GM18505 (cell line): ENCODE results near the gene CDK5R2.
A peak's percentile ranks its signal among the peaks of the same experiment; 100 is the strongest.

Experiments
- ATAC-seq: cut with Tn5 transposase; IDR thresholded peaks from one replicate; pipeline ENCODE4 v1.9.1; 2021; ENCODE audit not compliant: unreplicated experiment
- POLR2A ChIP-seq: IDR thresholded peaks from 4 replicates; pipeline ENCODE4 v1.6.1; 2011; ENCODE audit warnings: borderline replicate concordance; ENCODE audit not compliant: insufficient read depth, insufficient read length; ENCODE audit errors: extremely low read depth

The CDK5R2 gene

GRCh38 chr2:218958276-218958675, 1.2 kb upstream of the CDK5R2 start:
- ATAC-seq: no peak
- no peak for TF ChIP-seq POLR2A

- no peak for TF ChIP-seq POLR2A
- ATAC-seq: no peak
Measured at GRCh38 chr2:218959761-218960308, 369 bp downstream of the CDK5R2 start.

DNA sequence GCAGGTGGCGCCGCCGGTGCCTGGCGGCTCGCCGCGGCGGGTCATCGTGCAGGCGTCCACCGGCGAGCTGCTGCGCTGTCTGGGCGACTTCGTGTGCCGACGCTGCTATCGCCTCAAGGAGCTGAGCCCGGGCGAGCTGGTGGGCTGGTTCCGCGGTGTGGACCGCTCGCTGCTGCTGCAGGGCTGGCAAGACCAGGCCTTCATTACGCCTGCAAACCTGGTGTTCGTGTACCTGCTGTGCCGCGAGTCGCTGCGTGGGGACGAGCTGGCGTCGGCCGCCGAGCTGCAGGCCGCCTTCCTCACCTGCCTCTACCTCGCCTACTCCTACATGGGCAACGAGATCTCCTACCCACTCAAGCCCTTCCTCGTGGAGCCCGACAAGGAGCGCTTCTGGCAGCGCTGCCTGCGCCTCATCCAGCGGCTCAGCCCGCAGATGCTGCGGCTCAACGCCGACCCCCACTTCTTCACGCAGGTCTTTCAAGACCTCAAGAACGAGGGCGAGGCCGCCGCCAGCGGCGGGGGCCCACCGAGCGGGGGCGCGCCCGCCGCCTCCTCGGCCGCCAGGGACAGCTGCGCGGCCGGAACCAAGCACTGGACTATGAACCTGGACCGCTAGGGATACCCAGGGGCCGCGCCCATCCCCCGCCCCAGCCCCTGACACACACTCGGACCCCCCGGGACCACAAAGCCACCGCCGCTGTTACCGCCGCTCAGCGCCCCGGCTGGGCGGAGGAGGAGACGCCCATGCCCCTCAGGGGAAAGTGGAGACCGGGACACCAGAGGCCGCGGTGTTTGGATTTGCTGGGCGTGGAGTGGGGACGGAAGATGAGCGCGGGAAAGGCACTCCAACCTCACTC, 1.1 kb downstream of the CDK5R2 start:
- no peak for ATAC-seq
- TF ChIP-seq POLR2A: no peak

DNA sequence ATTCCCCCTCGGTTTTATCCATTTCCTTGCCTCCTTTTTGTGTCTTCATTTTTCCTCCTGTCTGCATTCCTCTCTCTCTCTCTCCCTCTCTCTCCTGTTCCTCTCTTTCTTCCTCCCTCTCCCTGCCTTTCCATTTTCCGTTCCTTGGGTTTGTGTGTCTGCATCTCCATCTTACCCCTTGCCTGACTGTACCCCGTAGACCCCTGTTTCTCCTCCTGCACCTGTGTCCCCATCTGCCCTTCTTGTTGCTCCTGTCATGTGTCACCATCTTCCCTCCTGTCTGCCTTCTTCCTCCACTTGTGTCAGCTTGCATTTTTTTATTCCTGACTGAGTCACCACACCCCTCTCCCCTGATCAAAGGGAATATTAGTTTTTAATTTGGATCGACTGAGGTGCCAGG, 1.8 kb downstream of the CDK5R2 start:
- no peak for ATAC-seq
- no peak for TF ChIP-seq POLR2A

DNA sequence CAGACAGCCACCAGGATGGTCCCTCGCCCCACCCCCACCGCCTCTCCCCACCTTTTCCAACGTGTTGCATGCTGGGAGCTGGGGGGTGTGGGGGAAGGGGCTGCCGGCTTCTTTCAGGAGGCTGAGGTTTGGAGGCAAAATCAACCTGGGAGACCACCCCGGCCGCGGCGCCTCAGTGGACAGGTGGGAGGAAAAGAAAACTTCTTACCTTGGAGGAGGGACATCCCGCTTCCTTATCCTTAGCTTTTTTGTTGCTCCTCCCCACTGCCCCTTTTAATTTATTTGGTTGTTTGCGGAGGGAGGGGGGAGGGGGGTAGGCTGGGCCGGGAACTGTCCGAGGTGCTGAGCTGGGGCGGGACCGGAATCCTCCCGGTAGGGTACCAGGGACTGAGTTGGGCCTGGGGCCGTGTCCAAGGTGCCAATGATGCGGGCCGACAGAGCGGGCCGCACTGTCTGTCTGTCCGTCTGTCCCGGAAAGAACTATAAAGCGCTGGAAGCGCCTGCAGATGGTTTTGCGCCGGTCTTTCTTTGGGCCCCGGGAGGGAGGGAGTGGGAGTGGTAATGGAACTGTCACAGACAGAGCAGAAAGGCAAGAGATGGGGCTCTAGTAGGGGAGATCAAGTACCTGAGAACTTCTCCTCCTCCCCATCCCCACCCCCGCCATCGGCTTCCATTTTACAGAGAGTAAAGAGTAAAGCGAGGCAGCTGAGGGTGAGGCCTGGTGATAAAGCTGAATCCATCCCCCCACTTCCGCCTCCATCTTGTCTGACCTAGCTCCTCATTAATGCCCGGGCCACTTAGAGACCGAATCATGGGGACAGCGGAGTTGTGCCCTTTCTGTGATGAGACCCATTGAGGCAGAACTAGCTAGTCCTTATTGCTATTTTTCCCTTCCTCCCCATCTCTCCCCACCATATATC, 2.4 kb downstream of the CDK5R2 start:
- ATAC-seq: no peak
- no peak for TF ChIP-seq POLR2A

GRCh38 chr2:218962859-218963492, 3.5 kb downstream of the CDK5R2 start:
- TF ChIP-seq POLR2A: no peak
- no peak for ATAC-seq

- no peak for TF ChIP-seq POLR2A
- no peak for ATAC-seq
Measured at GRCh38 chr2:218963601-218964000, 4.1 kb downstream of the CDK5R2 start.

DNA sequence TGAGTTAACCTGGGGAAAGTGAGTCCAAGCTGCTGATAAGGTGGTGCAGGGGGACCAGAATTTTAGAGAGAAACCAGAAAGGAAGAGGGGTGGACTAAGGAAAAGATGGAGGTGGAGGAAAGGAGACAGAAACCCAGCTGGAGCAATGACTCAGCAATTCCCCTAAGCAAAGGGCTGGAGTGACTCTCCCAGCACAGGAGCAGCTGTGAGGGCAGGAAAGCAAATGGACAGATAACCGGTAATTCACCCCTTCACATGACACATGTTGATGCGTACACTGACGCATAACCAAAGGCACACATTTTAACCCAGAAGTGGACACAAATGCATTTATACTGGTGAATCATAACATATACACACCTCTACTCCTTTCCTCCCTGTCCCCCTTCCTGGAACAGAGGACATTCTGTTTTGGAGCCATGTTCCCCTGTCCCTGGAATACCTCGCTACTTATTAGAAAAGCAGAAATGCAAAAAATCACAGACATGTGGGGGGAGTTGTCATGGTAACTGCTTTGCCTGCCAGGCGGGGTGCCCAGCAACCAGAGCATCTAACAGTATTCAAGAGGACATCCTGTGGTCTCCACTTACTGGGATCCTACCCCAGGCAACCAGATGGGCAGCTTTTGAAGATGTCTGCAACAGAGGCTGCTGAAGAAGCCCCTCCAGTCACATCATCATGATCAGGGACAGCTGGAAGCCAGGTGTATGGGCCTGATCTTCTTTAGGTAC, 4.7 kb downstream of the CDK5R2 start:
- no peak for ATAC-seq
- no peak for TF ChIP-seq POLR2A

GRCh38 chr2:218970894-218971293, 11.4 kb downstream of the CDK5R2 start:
- no peak for TF ChIP-seq POLR2A
- no peak for ATAC-seq

DNA sequence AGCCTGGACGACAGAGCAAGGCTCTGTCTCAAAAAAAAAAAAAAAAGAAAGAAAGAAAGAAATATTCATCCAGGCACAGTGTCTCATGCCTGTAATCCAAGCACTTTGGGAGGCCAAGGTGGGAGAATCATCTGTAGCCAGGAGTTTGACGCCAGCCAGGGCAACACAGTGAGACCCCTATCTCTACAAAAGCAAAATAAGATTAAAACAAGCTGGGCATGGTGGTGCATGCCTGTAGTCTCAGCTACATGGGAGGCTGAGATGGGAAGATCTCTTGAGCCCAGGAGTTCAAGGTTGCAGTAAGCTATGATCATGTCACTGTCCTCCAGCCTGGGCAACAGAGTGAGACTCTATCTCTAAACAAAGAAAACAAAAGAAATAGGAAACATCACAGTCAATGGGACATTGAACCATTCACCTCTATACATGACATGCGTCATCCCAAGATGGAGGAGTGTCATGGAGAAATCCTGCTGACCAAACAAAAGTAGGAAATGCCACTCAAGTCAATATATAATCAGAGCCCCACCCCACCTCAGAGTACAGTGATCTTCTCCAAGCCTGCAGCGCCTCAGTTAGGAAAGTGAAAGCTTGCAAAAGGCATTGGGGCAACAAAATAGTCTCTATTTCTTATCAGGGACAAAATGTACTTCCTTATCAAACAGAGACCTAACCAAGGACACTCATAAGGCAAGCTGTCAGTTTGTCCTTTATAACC, 15.8 kb downstream of the CDK5R2 start:
- ATAC-seq: no peak
- TF ChIP-seq POLR2A: no peak

DNA sequence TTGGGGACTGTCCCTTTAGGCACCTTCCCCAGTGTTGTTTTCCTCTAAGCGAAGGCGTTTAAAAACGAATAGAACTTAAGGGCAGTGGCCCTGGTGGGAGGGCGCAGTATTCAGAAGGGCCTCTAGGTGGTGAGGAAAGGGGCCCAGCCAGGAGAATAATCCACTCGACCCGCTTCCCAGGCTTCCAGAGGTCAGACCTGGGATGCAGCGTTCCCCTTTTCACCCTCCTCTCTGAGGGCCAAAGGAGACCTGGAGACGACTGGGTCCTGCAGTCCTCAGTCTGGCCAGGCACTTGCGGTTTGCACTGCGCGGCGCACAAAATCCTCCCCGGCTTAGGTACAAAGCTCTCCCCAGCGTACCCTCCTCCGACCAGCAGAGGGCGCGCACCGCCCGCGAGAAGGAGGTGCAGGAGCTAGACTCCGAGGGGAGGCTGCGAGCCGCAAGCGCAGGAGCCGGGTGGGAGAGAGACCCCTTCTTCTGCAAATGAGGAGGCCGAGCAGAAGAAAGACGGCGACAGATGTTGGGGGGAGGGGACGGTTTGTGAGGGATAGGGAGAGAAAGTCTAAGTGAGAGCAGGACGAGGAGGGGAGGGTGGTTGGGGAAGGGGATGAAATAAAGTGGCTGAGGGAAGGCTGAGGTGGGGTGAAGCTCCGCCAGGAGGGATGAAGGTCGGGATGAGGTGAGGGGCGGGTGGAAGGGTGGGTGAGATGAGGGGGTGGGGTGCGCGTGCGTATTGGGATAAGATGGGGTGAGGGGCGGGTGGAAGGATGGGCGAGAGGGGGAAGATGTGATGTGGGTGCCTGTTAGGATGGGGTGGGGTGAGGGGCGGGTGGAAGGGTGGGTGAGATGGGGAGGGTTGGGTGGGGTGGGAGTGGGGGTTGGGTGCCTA, 20.6 kb downstream of the CDK5R2 start:
- no peak for TF ChIP-seq POLR2A

More for the DNA sequence above, 20.6 kb downstream of the CDK5R2 start:
- ATAC-seq: peak; percentile 62
